ENCODE measurements around the gene SPINK8.
"Not testable (repeated sequence)": the region's sequence is repeated elsewhere in the genome, so short reads cannot be mapped to it uniquely, and the experiment has no call there.

The SPINK8 gene

GRCh38 chr3:48333346-48334245 is at the start of gene SPINK8:
Gene SPINK8, minus strand, starts transcription at chr3:48333661. Its CDS starts 5,320 bp downstream, at chr3:48328341.
- not testable (repeated sequence) for DNase-seq

GRCh38 chr3:48372862-48373435 is 39.5 kb upstream of the SPINK8 start:
- no peak for DNase-seq

GRCh38 chr3:48372377-48372770 is 38.9 kb upstream of the SPINK8 start:
- DNase-seq, result no peak

GRCh38 chr3:48371651-48372376 is 38.4 kb upstream of the SPINK8 start, which contains the start of gene FBXW12:
Gene FBXW12, plus strand, starts transcription at chr3:48372219. Its CDS starts 549 bp downstream, at chr3:48372768.
- no peak for DNase-seq

- no peak for DNase-seq
Measured at GRCh38 chr3:48370333-48370713, 36.9 kb upstream of the SPINK8 start.

DNA sequence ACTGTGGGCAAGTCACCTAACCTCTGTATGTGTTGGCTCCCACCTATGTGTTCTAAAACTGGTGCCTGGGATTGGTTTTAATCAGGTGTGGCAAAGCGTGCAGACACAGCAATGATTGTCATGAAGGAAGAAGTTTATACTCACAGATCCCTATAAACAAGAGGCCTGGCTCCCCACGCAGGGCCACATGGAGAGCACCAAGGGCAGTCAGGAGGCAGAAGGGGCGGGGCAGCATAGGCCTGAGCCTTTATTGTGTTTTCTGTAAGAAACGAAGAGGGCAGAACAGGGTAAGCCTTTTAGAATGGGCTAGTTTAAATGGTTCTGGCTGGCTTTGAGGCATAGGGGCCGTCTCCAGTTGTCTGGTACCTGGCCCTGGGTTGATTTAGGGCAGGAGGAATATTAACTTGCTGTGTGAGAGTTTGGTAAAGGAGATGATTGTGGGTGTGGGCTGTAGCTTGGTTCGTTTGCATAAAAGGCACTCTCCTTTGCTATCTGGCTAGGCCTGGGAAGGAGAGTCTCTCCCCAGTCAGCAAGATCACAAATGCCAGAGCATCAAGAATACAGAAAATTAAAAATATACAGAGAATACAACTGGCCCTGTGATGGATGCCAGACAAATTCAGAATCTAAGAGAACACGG is 36.4 kb upstream of the SPINK8 start:
- no peak for DNase-seq

DNA sequence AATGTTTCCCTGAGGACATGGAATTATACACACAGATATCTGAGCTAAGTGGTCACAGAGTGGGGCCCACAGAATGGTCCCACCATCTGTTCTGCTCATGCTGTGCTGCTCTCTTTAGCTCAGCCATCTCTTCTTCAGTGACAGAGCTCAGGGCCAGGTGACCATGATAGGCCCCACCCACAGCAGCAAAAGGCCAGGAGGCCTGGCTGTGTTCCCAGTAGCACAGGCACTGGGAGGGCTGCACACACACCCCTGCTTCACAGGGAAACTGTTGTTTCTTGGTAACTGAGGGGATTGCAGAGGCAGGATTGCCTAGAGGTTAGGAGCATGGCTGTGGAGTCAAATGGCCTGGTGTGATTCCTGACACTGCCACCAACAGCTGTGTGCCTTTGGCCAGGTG is 33.7 kb upstream of the SPINK8 start:
- DNase-seq, result no peak

DNA sequence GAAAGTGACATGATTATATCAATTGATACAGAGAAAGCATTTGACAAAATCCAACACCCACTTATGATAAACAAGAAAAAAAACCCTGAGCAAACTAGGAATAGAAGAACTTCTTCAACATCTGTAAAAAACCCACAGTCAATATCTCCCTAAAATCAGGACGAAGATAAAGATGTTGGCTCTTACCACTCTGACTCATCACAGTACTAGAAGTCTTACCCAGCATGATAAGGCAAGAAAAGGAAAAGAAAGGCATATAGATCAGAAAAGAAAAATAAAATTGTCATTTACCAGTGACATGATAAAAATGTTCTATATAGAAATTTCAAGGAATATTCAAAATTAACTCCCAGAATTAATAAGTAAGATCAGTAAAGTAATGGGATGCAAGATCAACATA is 31.4 kb upstream of the SPINK8 start:
- DNase-seq, result no peak

GRCh38 chr3:48361928-48362327 is 28.5 kb upstream of the SPINK8 start:
- DNase-seq, result no peak

DNA sequence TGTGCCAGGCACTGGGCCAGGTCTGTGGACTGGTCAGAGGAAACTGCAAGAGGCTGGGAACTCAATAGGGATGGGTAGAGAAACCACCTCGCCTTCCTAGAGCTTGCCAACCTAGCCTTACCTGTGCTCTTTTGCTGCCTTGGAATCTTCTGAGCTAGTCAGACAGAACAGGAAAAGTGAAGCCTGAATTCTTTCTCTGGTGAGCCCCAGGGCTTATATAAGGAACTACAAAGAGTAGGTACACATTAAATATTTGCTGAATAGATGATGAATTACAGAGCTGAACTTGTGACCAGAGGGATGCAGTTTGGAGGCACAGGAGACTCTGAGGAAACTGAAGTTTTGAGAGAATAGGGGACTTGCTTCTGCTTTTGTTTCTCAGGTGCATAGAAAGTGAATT is 23.0 kb upstream of the SPINK8 start:
- DNase-seq, result no peak

GRCh38 chr3:48353987-48354386 is 20.5 kb upstream of the SPINK8 start:
- no peak for DNase-seq

DNA sequence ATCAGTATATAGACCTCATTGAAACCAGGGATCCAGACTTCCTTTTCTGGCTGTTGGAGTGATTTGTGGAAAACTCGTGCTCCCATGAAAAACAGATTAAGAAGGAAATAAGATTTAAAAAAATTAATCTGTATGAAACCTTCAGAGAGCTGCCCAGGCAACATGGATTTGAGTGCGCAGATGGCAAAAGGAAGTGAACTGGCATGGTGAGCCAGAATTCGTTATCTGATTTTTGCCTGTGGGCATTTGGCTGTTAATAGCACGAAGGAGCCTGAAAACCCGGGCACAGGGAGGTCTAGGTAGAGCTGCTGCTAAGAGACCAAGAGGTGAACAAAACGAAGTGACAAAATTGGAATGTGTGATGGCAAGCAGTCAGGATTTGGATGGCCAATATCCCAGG is 19.1 kb upstream of the SPINK8 start:
- no peak for DNase-seq

- DNase-seq, result no peak
Measured at GRCh38 chr3:48347500-48347899, 14.0 kb upstream of the SPINK8 start.

DNA sequence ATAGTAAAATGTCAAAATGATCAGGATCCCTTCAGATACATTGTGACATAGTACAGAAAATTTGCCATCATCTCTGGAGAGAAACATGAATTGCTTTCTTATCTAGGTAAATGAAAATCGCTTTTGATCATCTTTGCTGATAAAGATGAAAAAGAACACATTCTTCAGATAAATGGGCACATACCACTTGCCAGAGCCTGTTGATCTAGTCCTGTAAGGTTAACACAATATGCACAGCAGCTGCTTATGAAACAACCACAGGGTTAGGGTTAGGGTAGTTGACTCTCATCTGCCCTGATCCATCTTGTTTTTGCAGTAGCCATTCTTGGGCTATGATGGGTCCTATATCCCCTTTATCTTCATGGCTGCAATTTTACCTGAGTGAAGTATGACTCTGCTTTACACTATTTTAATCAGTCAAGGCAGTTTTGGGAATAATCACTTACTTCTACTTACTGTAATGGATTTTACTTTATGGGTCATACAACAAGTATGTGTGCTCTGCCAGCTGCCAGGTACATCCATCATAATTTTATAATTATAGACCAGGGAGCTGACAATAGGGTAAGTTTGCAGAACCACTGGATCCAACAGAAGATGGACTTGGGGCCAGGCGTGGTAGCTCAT is 12.6 kb upstream of the SPINK8 start:
- DNase-seq, result no peak

- no peak for DNase-seq
Measured at GRCh38 chr3:48344867-48345507, 11.5 kb upstream of the SPINK8 start.

GRCh38 chr3:48343432-48343831 is 10.0 kb upstream of the SPINK8 start:
- DNase-seq, result no peak

- DNase-seq, result no peak
Measured at GRCh38 chr3:48338635-48339034, 5.2 kb upstream of the SPINK8 start.

GRCh38 chr3:48337536-48337935 is 4.1 kb upstream of the SPINK8 start:
- not testable (repeated sequence) for DNase-seq

DNA sequence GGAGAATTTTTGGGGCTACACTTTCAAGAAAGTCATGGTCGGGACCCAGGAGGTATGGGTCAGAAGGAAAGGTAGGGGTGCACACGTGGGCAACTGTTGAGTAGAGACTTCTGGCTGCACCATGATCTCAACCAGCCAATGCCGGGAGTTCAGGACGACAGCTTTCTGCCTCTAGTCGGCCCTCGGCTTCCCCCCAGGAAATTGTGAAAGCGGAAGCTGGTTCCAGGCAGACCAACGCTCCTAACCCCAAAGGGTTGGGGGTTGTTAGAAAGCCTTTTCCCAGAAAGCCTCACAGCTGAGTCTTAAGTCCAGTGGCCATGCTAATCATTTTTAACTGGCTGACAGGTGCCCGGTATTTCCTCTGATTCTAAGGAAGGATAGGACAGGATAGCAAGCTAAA is 1.8 kb upstream of the SPINK8 start:
- DNase-seq, result not testable (repeated sequence)

- DNase-seq, result no peak
Measured at GRCh38 chr3:48334605-48335004, 1.1 kb upstream of the SPINK8 start.

- not testable (repeated sequence) for DNase-seq
Measured at GRCh38 chr3:48331706-48332435, 1.6 kb downstream of the SPINK8 start.
